K562 (cell line): ENCODE measurements around the gene MBOAT7. TPM values are rescaled to one million over a fixed set of nuclear protein-coding genes. Genes with fewer than 3 reads are reported as not detected.

Experiments
- AFF1 ChIP-seq, 2 experiments: fragments of 450-650 bp; IDR thresholded peaks; 2 replicates each; pipeline ENCODE4 v1.6.1; 2018; ENCODE audit warnings: mild to moderate bottlenecking in 2 of 2, low read depth in 1 of 2; ENCODE audit not compliant: partially characterized antibody in 2 of 2
- ETS2 ChIP-seq: IDR thresholded peaks from 2 replicates; pipeline ENCODE4 v1.6.1; 2016; ENCODE audit warnings: borderline replicate concordance, missing genetic modification characterization, mild to moderate bottlenecking, moderate library complexity, missing compliant biosample characterization; ENCODE audit not compliant: poor library complexity, severe bottlenecking
- EWSR1 ChIP-seq: fragments of 450-650 bp; IDR thresholded peaks from 2 replicates; pipeline ENCODE4 v1.6.1; 2018; ENCODE audit warnings: borderline replicate concordance, mild to moderate bottlenecking, low read depth, moderate library complexity; ENCODE audit not compliant: partially characterized antibody
- GABPB2 ChIP-seq: fragments of 250-450 bp; sonication (Bioruptor Pico); conservative IDR thresholded peaks from 2 replicates; pipeline ENCODE4 v1.5.1; 2021; ENCODE audit warnings: mild to moderate bottlenecking
- HBP1 ChIP-seq: fragments of 450-650 bp; formaldehyde crosslinking; IDR thresholded peaks from 2 replicates; pipeline ENCODE4 v1.4.0; 2022; ENCODE audit warnings: missing genetic modification characterization
- NR2F6 ChIP-seq: fragments of 450-650 bp; formaldehyde crosslinking; IDR thresholded peaks from 2 replicates; pipeline ENCODE4 v1.4.0; 2020; ENCODE audit warnings: mild to moderate bottlenecking
- POLR2AphosphoS2 ChIP-seq: IDR thresholded peaks from 2 replicates; pipeline ENCODE4 v1.6.1; 2012; ENCODE audit warnings: low read length, improper control_type of control experiment
- POLR2G ChIP-seq: fragments of 200-400 bp; formaldehyde crosslinking; IDR thresholded peaks from 2 replicates; pipeline ENCODE4 v1.6.1; 2017; ENCODE audit warnings: low read depth, mild to moderate bottlenecking, antibody characterized with exemption, low read length, moderate library complexity
- RBBP5 ChIP-seq: fragments of 200-600 bp; sonication (generic); IDR thresholded peaks from 2 replicates; pipeline ENCODE4 v1.6.1; 2012; ENCODE audit warnings: borderline replicate concordance, mild to moderate bottlenecking, low read length, control low read depth, inconsistent platforms; ENCODE audit not compliant: insufficient read depth, poor library complexity, severe bottlenecking
- TBP ChIP-seq: optimal IDR thresholded peaks from 2 replicates; pipeline ENCODE3; 2011; ENCODE audit warnings: low read depth, low read length, improper control_type of control experiment
- ZBTB34 ChIP-seq: fragments of 250-450 bp; sonication (Bioruptor Pico); IDR thresholded peaks from 2 replicates; pipeline ENCODE4 v1.8.0; 2021; ENCODE audit warnings: mild to moderate bottlenecking, moderate library complexity
- ZBTB49 ChIP-seq: sonication (generic); formaldehyde crosslinking; IDR thresholded peaks from 2 replicates; pipeline ENCODE4 v1.8.0; 2022; ENCODE audit warnings: missing genetic modification reagents, mild to moderate bottlenecking, borderline replicate concordance
- ZNF212 ChIP-seq: fragments of 450-650 bp; formaldehyde crosslinking; IDR thresholded peaks from 2 replicates; pipeline ENCODE4 v1.4.0; 2020; ENCODE audit warnings: mild to moderate bottlenecking
- ZNF696 ChIP-seq: fragments of 250-450 bp; sonication (Bioruptor Pico); conservative IDR thresholded peaks from 2 replicates; pipeline ENCODE4 v1.4.0; 2020; ENCODE audit warnings: mild to moderate bottlenecking, moderate library complexity
- ZNF79 ChIP-seq: fragments of 250-450 bp; sonication (Bioruptor Pico); IDR thresholded peaks from 2 replicates; pipeline ENCODE4 v1.4.0; 2020; ENCODE audit warnings: low read depth, mild to moderate bottlenecking, moderate library complexity
- polyA plus RNA-seq, 8 experiments: library from polyadenylated mRNA; depleted of rRNA in 4 of 8; stranded (reverse) in 5 of 8; unstranded in 3 of 8; fragments of >200 nt; fragmentation: Nextera tagmentation in 2 of 8; fragmentation: Illumina TruSeq in 1 of 8; extraction: Ambion mirVana in 2 of 8; extraction: Trizol in 1 of 8; gene quantifications; 2 replicates each; pipeline versions ENCODE4 v1.2.1 to v1.2.3, GENCODE V29; 2011 to 2014; ENCODE audit warnings: inconsistent platforms in 1 of 8, missing spikeins in 1 of 8
- total RNA-seq, 7 experiments: library from RNA; depleted of rRNA in 6 of 7; stranded (reverse); fragments of >200 nt in 6 of 7; fragmentation: Illumina TruSeq in 2 of 7; extraction: Trizol in 2 of 7; gene quantifications; 2 replicates each; pipeline versions ENCODE4 v1.2.1 to v1.2.3, GENCODE V29; 2011 to 2021; ENCODE audit warnings: low replicate concordance in 1 of 7

The MBOAT7 gene
- total and polyA plus RNA-seq, 9 of the 15 experiments (the other 6 are each of a cell fraction or from before 2014, with no cell fraction given), result 1.4 to 153 (median 56.1) TPM

- TF ChIP-seq POLR2G (peak; percentile 61), ZNF79 (CRISPR knock-in tag) (no peak), ZNF696 (CRISPR knock-in tag) (no peak), NR2F6 (no peak), POLR2AphosphoS2 (peak; percentile 77; the same call in 1 of the 2 replicates), GABPB2 (no peak), ZBTB34 (CRISPR knock-in tag) (no peak), ZBTB49 (CRISPR knock-in tag) (no peak), ZNF212 (no peak), AFF1 (IDR thresholded peaks at IDR 0.05; ENCODE audit: low read depth in 1 of 2, partially characterized antibody in 2 of 2) (peak in 1 of 2 experiments; percentile 98), ETS2 (tag) (no peak), RBBP5 (no peak), HBP1 (CRISPR knock-in tag) (no peak), EWSR1 (no peak), TBP (no peak)
Measured at GRCh38 chr19:54178581-54179261, 10.7 kb downstream of the MBOAT7 start (continued).
